K562 (cell line): ENCODE results near the gene SPHK1. TPM values are rescaled to one million over a fixed set of nuclear protein-coding genes. Genes with fewer than 3 reads are reported as not detected.

ENCODE experiments used
- ATAC-seq: fragments of 200-7000 bp; cut with Tn5 transposase; 3 replicates; pipeline ENCODE4 v1.9.1; 2020; ENCODE audit warnings: moderate library complexity
- BruUV-seq: library from RNA; stranded (reverse); fragments of 400-500 nt; replicated peaks from 2 replicates; lab custom pipeline; 2021; lab: Mats Ljungman, UMichigan
- CTCF ChIA-PET: fragments of 300-600 bp; formaldehyde crosslinking; extraction: SDS; loops from one replicate; lab custom pipeline; 2021; ENCODE audit warnings: low intra/inter-chr PET ratio; lab: Yijun Ruan, JAX
- POLR2A ChIA-PET: fragments of 300-600, 350-650 bp; sonication (Branson Sonifier 250); formaldehyde crosslinking; extraction: SDS; loops from one replicate; lab custom pipeline; 2021; ENCODE audit warnings: antibody characterized with exemption, inconsistent platforms; lab: Yijun Ruan, JAX
- DNase-seq, 4 experiments: peaks; one replicate each; pipeline versions ENCODE4 v3.0.0 to v3.0.0-alpha.2; 2011 to 2018; ENCODE audit warnings: low spot score in 3 of 4, mixed read lengths in 3 of 4; ENCODE audit errors: extremely low read depth in 1 of 4
- FAIRE-seq: peaks from 2 replicates; lab custom pipeline; 2011; peaks lifted over from hg19 to GRCh38; lab: Jason Lieb, UNC
- H2AFZ ChIP-seq: 2 replicates; pipeline ENCODE4 v1.6.0; 2011; ENCODE audit warnings: low read depth, low read length, control low read depth, inconsistent platforms
- H3K27ac ChIP-seq: fragments of 200-600 bp; 3 replicates; pipeline ENCODE4 v1.8.0; 2011; ENCODE audit warnings: low read depth, mild to moderate bottlenecking, control low read depth, inconsistent platforms, low read length, moderate library complexity, mixed read lengths; ENCODE audit errors: extremely low read depth
- H3K27me3 ChIP-seq, 2 experiments: fragments of 300-600 bp in 1 of 2; 2 replicates in 1 of 2; 3 replicates in 1 of 2; pipeline versions ENCODE4 v1.6.0 to v1.8.0; 2011; ENCODE audit warnings: inconsistent platforms in 2 of 2, low read length in 2 of 2, mild to moderate bottlenecking in 1 of 2, mixed read lengths in 1 of 2, moderate library complexity in 1 of 2; ENCODE audit not compliant: control insufficient read depth in 2 of 2, insufficient read depth in 2 of 2
- H3K36me3 ChIP-seq: fragments of 300-600 bp; 3 replicates; pipeline ENCODE4 v1.8.0; 2011; ENCODE audit warnings: mild to moderate bottlenecking, low read length, inconsistent platforms; ENCODE audit not compliant: control insufficient read depth, insufficient read depth
- H3K4me1 ChIP-seq, 2 experiments: fragments of 200-600 bp in 1 of 2; replicated peaks in 1 of 2; 2 replicates in 1 of 2; 3 replicates in 1 of 2; pipeline versions ENCODE4 v1.5.1 to v1.8.0; 2011; ENCODE audit warnings: inconsistent platforms in 2 of 2, low read length in 2 of 2, mild to moderate bottlenecking in 1 of 2, mixed read lengths in 1 of 2, moderate library complexity in 1 of 2; ENCODE audit not compliant: control insufficient read depth in 2 of 2, insufficient read depth in 2 of 2
- H3K4me2 ChIP-seq: 2 replicates; pipeline ENCODE4 v1.6.1; 2011; ENCODE audit warnings: low read length, control low read depth, inconsistent platforms, mixed read lengths; ENCODE audit not compliant: insufficient read depth
- H3K4me3 ChIP-seq: fragments of 200-600 bp; sonication (generic), shearing (Covaris generic); 2 replicates; pipeline ENCODE4 v1.5.1; 2016; ENCODE audit warnings: control low read depth, inconsistent platforms
- H3K79me2 ChIP-seq: fragments of 200-600 bp; 3 replicates; pipeline ENCODE4 v1.8.0; 2011; ENCODE audit warnings: low read length, inconsistent platforms; ENCODE audit not compliant: control insufficient read depth, insufficient read depth
- H3K9ac ChIP-seq, 2 experiments: 2 replicates each; pipeline versions ENCODE4 v1.6.0 to v1.6.1; 2011; ENCODE audit warnings: low read depth in 2 of 2, low read length in 2 of 2, control low read depth in 1 of 2, inconsistent platforms in 1 of 2, mild to moderate bottlenecking in 1 of 2, mixed read lengths in 1 of 2; ENCODE audit not compliant: insufficient read depth in 1 of 2
- H3K9me1 ChIP-seq: one replicate; pipeline ENCODE4 v1.6.0; 2011; ENCODE audit warnings: inconsistent platforms, mild to moderate bottlenecking, low read length, moderate library complexity; ENCODE audit not compliant: control insufficient read depth, insufficient read depth
- H3K9me3 ChIP-seq: replicated peaks from 2 replicates; pipeline ENCODE4 v1.5.1; 2011; ENCODE audit warnings: low read depth, low read length, inconsistent platforms; ENCODE audit not compliant: control insufficient read depth, insufficient read depth
- H4K20me1 ChIP-seq: replicated peaks from 2 replicates; pipeline ENCODE4 v1.6.1; 2011; ENCODE audit warnings: low read length, inconsistent platforms, mixed read lengths; ENCODE audit not compliant: control insufficient read depth, insufficient read depth
- ATF2 ChIP-seq: sonication (generic); formaldehyde crosslinking; IDR thresholded peaks from 2 replicates; pipeline ENCODE4 v1.8.1; 2022; ENCODE audit warnings: missing genetic modification reagents
- DPF2 ChIP-seq: fragments of 450-650 bp; IDR thresholded peaks from 2 replicates; pipeline ENCODE4 v1.6.1; 2016
- EZH2 ChIP-seq: IDR thresholded peaks from 2 replicates; pipeline ENCODE4 v1.6.1; 2012; ENCODE audit warnings: low read depth, mild to moderate bottlenecking, inconsistent platforms, low read length, borderline replicate concordance
- MEIS2 ChIP-seq: fragments of 450-650 bp; IDR thresholded peaks from 2 replicates; pipeline ENCODE4 v1.6.1; 2014; ENCODE audit warnings: mild to moderate bottlenecking; ENCODE audit not compliant: partially characterized antibody
- NFIX ChIP-seq: fragments of 250-450 bp; sonication (Bioruptor Pico); IDR thresholded peaks from 2 replicates; pipeline ENCODE4 v1.4.0; 2020; ENCODE audit warnings: low read depth, mild to moderate bottlenecking, moderate library complexity
- SNAPC5 ChIP-seq: fragments of 250-450 bp; sonication (Bioruptor Pico); IDR thresholded peaks from 2 replicates; pipeline ENCODE4 v1.8.0; 2021; ENCODE audit warnings: moderate library complexity, mild to moderate bottlenecking, inconsistent platforms
- TCF7 ChIP-seq: sonication (generic); IDR thresholded peaks from 2 replicates; pipeline ENCODE4 v1.6.1; 2016; ENCODE audit warnings: antibody characterized with exemption, borderline replicate concordance
- TRIM28 ChIP-seq: fragments of 450-650 bp; IDR thresholded peaks from 2 replicates; pipeline ENCODE4 v1.6.1; 2017
- WHSC1 ChIP-seq: IDR thresholded peaks from one replicate; pipeline ENCODE4 v1.6.1; 2012; ENCODE audit warnings: low read length, control low read depth, inconsistent platforms
- ZBTB17 ChIP-seq: fragments of 450-650 bp; formaldehyde crosslinking; IDR thresholded peaks from 2 replicates; pipeline ENCODE4 v1.4.0; 2020; ENCODE audit warnings: mild to moderate bottlenecking
- ZBTB7A ChIP-seq: IDR thresholded peaks from 2 replicates; pipeline ENCODE4 v1.6.1; 2011; ENCODE audit warnings: low read depth, mild to moderate bottlenecking, low read length, moderate library complexity, borderline replicate concordance; ENCODE audit not compliant: control insufficient read depth
- ZNF324 ChIP-seq: fragments of 250-450 bp; sonication (Bioruptor Pico); IDR thresholded peaks from 2 replicates; pipeline ENCODE4 v1.4.0; 2020; ENCODE audit warnings: mild to moderate bottlenecking
- ZNF592 ChIP-seq: fragments of 450-650 bp; IDR thresholded peaks from 2 replicates; pipeline ENCODE4 v1.6.1; 2017; ENCODE audit warnings: antibody characterized with exemption, mild to moderate bottlenecking
- WGBS: fragments of 100-300 bp; shearing (Covaris generic); methylation state at CpG from one replicate; pipeline ENCODE4 v1.1.6; 2016; ENCODE audit warnings: low coverage, mixed read lengths; ENCODE audit not compliant: insufficient coverage; ENCODE audit errors: missing lambda C conversion rate; 5-methylcytosine and 5-hydroxymethylcytosine counted together
- in situ Hi-C: fragments of 300-500 bp; cut with MboI; formaldehyde crosslinking; loops from 4 replicates; pipeline ENCODE4 v1.15.0; 2018; ENCODE audit warnings: inconsistent platforms, mixed read lengths
- intact Hi-C: fragments of 100-400 bp; cut with micrococcal nuclease; formaldehyde crosslinking; loops from 2 replicates; pipeline ENCODE4 v1.14.2; 2022
- polyA plus RNA-seq, 8 experiments: library from polyadenylated mRNA; depleted of rRNA in 4 of 8; stranded (reverse) in 5 of 8; unstranded in 3 of 8; fragments of >200 nt; fragmentation: Nextera tagmentation in 2 of 8; fragmentation: Illumina TruSeq in 1 of 8; extraction: Ambion mirVana in 2 of 8; extraction: Trizol in 1 of 8; gene quantifications; 2 replicates each; pipeline versions ENCODE4 v1.2.1 to v1.2.3, GENCODE V29; 2011 to 2014; ENCODE audit warnings: inconsistent platforms in 1 of 8, missing spikeins in 1 of 8
- total RNA-seq, 7 experiments: library from RNA; depleted of rRNA in 6 of 7; stranded (reverse); fragments of >200 nt in 6 of 7; fragmentation: Illumina TruSeq in 2 of 7; extraction: Trizol in 2 of 7; gene quantifications; 2 replicates each; pipeline versions ENCODE4 v1.2.1 to v1.2.3, GENCODE V29; 2011 to 2021; ENCODE audit warnings: low replicate concordance in 1 of 7

The SPHK1 gene
- total and polyA plus RNA-seq, 9 of the 15 experiments (the other 6 are each of a cell fraction or from before 2014, with no cell fraction given), result 0.21 to 60.3 (median 14.5) TPM

- TF ChIP-seq ATF2 (CRISPR knock-in tag), result no peak
- TF ChIP-seq NFIX, result no peak
These were observed 26.8 kb downstream of the SPHK1 start (continued) for GRCh38 chr17:76411247-76411646.

GRCh38 chr17:76414334-76415295 is 30.2 kb downstream of the SPHK1 start:
- DNase-seq (peak; percentile 83 to 94 (median 88)), FAIRE-seq (peak; percentile 95), ATAC-seq (peak; percentile 98)
- peak overlapping the region; percentile 6; the same call in 1 of the 2 replicates for H3K4me2 ChIP-seq
- H3K9me3 ChIP-seq, result no peaks in the 10 kb centered on the region
- no peaks in the 10 kb centered on the region for H3K27me3 ChIP-seq
- peak overlapping the region in 1 of 2 experiments; percentile 61; a peak in 2 of 4 replicates for H3K9ac ChIP-seq
- peaks cover 40% of the 10 kb centered on the region for H3K79me2 ChIP-seq
- H3K9me1 ChIP-seq, result peaks cover 8% of the 10 kb centered on the region
- WGBS, result 15% methylated on average over 20 of the region's 21 CpGs
- BruUV-seq, result no TSS peak
- peaks cover 35% of the 10 kb centered on the region; the same call in 2 of the 3 replicates for H3K36me3 ChIP-seq
- ChIA-PET POLR2A (interaction anchor here (0.7 to 3.6 kb wide), 10 partner anchors 9 to 231 kb away, joined by 3 to 22 read pairs (median 4); no protein-coding TSS in a partner anchor), CTCF (no interaction called here)
- peaks cover 56% of the 10 kb centered on the region for H4K20me1 ChIP-seq
- H3K4me1 ChIP-seq, result peaks cover 23 to 42% of the 10 kb centered on the region in 2 experiments
- no peak overlapping the region for H2AFZ ChIP-seq
- H3K4me3 ChIP-seq, result no peak overlapping the region
- in situ Hi-C loops, result no loop called here
- intact Hi-C loops, result no loop called here
- H3K27ac ChIP-seq, result no peak overlapping the region
- TF ChIP-seq SNAPC5 (CRISPR knock-in tag), result no peak
- TF ChIP-seq ZNF592, result no peak
- peak; percentile 65; the same call in 1 of the 2 replicates for TF ChIP-seq ZBTB7A
- no peak for TF ChIP-seq ZBTB17
- TF ChIP-seq TRIM28, result no peak
- TF ChIP-seq TCF7, result 0 out of 2 replicates have a peak, but pooled peaks have one; percentile 20
- TF ChIP-seq MEIS2, result peak; percentile 14
- no peak for TF ChIP-seq ZNF324 (CRISPR knock-in tag)
- no peak for TF ChIP-seq WHSC1
- TF ChIP-seq DPF2, result peak; percentile 62; the same call in 1 of the 2 replicates
- no peak for TF ChIP-seq EZH2
